ENCODE data around the gene PLEKHG4B.
A peak's percentile ranks its signal among the peaks of the same experiment; 100 is the strongest.

Gene PLEKHG4B

GRCh38 chr5:76358-77169, 15.4 kb upstream of the PLEKHG4B start:
- no peak for DNase-seq (ENCODE audit: low spot score)

GRCh38 chr5:77170-77501, 14.8 kb upstream of the PLEKHG4B start:
- DNase-seq (ENCODE audit: low spot score) = no peak

GRCh38 chr5:77546-77945, 14.4 kb upstream of the PLEKHG4B start:
- DNase-seq (ENCODE audit: low spot score) = no peak

GRCh38 chr5:77957-78804, 13.8 kb upstream of the PLEKHG4B start:
- peak; percentile 56 for DNase-seq (ENCODE audit: low spot score)

GRCh38 chr5:78805-79149, 13.2 kb upstream of the PLEKHG4B start:
- DNase-seq (ENCODE audit: low spot score) = no peak

- DNase-seq (ENCODE audit: low spot score) = no peak
These were observed 12.7 kb upstream of the PLEKHG4B start for GRCh38 chr5:79263-79662.

- DNase-seq (ENCODE audit: low spot score) = no peak
These were observed 12.1 kb upstream of the PLEKHG4B start for GRCh38 chr5:79821-80220.

GRCh38 chr5:81391-82021, 10.5 kb upstream of the PLEKHG4B start:
- no peak for DNase-seq (ENCODE audit: low spot score)

GRCh38 chr5:82097-82496, 9.9 kb upstream of the PLEKHG4B start:
- peak; percentile 42 for DNase-seq (ENCODE audit: low spot score)

- DNase-seq (ENCODE audit: low spot score) = no peak
These were observed 9.4 kb upstream of the PLEKHG4B start for GRCh38 chr5:82570-82969.

- DNase-seq (ENCODE audit: low spot score) = no peak
These were observed 8.9 kb upstream of the PLEKHG4B start for GRCh38 chr5:83029-83428.

GRCh38 chr5:85334-85995, 6.5 kb upstream of the PLEKHG4B start:
- DNase-seq (ENCODE audit: low spot score) = no peak

GRCh38 chr5:89337-90286, 2.4 kb upstream of the PLEKHG4B start:
- no peak for DNase-seq (ENCODE audit: low spot score)

GRCh38 chr5:90590-91547, 1.1 kb upstream of the PLEKHG4B start:
- no peak for DNase-seq (ENCODE audit: low spot score)

GRCh38 chr5:92401-93220, 643 bp downstream of the PLEKHG4B start:
- no peak for DNase-seq (ENCODE audit: low spot score)

GRCh38 chr5:93221-93980, 1.4 kb downstream of the PLEKHG4B start:
- DNase-seq (ENCODE audit: low spot score) = no peak

GRCh38 chr5:94113-94892, 2.3 kb downstream of the PLEKHG4B start:
- no peak for DNase-seq (ENCODE audit: low spot score)
